GM18505 (cell line): ENCODE results near the gene PLCB2.

Experiments
- ATAC-seq: cut with Tn5 transposase; IDR thresholded peaks from one replicate; pipeline ENCODE4 v1.9.1; 2021; ENCODE audit not compliant: unreplicated experiment
- POLR2A ChIP-seq: IDR thresholded peaks from 4 replicates; pipeline ENCODE4 v1.6.1; 2011; ENCODE audit warnings: borderline replicate concordance; ENCODE audit not compliant: insufficient read depth, insufficient read length; ENCODE audit errors: extremely low read depth

The PLCB2 gene

GRCh38 chr15:40307421-40308211, at the start of gene PLCB2:
Gene PLCB2 (minus strand): TSS chr15:40307935. CDS start chr15:40307672, 263 bp downstream.
- TF ChIP-seq POLR2A: peak; percentile 74
- peak; percentile 66 for ATAC-seq

- no peak for ATAC-seq
- no peak for TF ChIP-seq POLR2A
Observed at GRCh38 chr15:40357246-40357645, 49.5 kb upstream of the PLCB2 start.

GRCh38 chr15:40355976-40356585, 48.3 kb upstream of the PLCB2 start:
- ATAC-seq: no peak
- TF ChIP-seq POLR2A: no peak

- ATAC-seq: no peak
- TF ChIP-seq POLR2A: no peak
Observed at GRCh38 chr15:40354408-40355171, 46.9 kb upstream of the PLCB2 start.

- TF ChIP-seq POLR2A: no peak
- ATAC-seq: no peak
Observed at GRCh38 chr15:40353697-40354096, 46.0 kb upstream of the PLCB2 start.

- ATAC-seq: no peak
- TF ChIP-seq POLR2A: no peak
Observed at GRCh38 chr15:40352281-40352901, 44.7 kb upstream of the PLCB2 start.

GRCh38 chr15:40349163-40349562, 41.4 kb upstream of the PLCB2 start:
- no peak for TF ChIP-seq POLR2A
- no peak for ATAC-seq

- no peak for ATAC-seq
- no peak for TF ChIP-seq POLR2A
Observed at GRCh38 chr15:40348474-40348870, 40.7 kb upstream of the PLCB2 start.

- ATAC-seq: no peak
- TF ChIP-seq POLR2A: no peak
Observed at GRCh38 chr15:40347559-40348473, 40.1 kb upstream of the PLCB2 start.

GRCh38 chr15:40346579-40347558, 39.1 kb upstream of the PLCB2 start:
- ATAC-seq: no peak
- no peak for TF ChIP-seq POLR2A

- no peak for TF ChIP-seq POLR2A
- ATAC-seq: no peak
Observed at GRCh38 chr15:40345867-40346578, 38.3 kb upstream of the PLCB2 start.
